ENCODE results near the gene C1orf94. TPM values are rescaled to one million over a fixed set of nuclear protein-coding genes. Genes with fewer than 3 reads are reported as not detected.

C1orf94 gene
- total and polyA plus RNA-seq, 2 of the 4 experiments (the other 2 are of a cell fraction) = not detected

DNA sequence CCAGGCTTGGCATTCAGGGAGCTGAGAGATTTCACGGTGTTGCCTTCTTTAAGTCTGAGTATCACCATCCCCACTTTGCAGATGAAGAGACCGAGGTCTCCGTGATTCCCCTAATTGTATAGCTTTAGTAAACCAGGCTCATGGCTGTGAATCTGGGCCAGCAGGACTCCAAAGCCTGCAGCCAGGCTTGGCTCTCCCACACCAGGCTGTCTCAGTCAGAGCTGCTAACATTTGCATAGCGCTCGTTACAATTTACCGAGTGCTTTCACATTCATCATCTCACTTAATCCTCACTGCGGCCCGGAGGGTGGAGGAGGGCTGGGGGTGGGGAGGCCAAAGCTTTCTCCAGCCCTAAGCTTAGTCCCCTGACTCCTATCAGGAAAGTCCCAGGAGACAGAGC is 11.7 kb downstream of the C1orf94 start:
- H3K4me1 ChIP-seq (ENCODE audit: control insufficient read depth, insufficient read depth, low read length) = no peaks in the 10 kb centered on the region

More for the DNA sequence above, 11.7 kb downstream of the C1orf94 start:
- Histone ChIP-seq H2AK9ac (replicated peaks; ENCODE audit: low read depth, low read length, poor library complexity) (no peak overlapping the region), H2BK120ac (ENCODE audit: low read depth, low read length) (no peak overlapping the region), H3K9me3 (ENCODE audit: control insufficient read depth, insufficient read depth, low read length) (peaks cover 24% of the 10 kb centered on the region), H4K20me1 (ENCODE audit: insufficient read depth, low read length) (no peaks in the 10 kb centered on the region), H3K23ac (ENCODE audit: low read depth, low read length) (no peak overlapping the region), H2AK5ac (ENCODE audit: low read depth, low read length) (no peak overlapping the region), H2AFZ (replicated peaks; ENCODE audit: low read length, poor library complexity) (no peak overlapping the region), H3K18ac (ENCODE audit: low read depth, low read length) (no peak overlapping the region), H2BK5ac (ENCODE audit: low read depth, low read length, poor library complexity, severe bottlenecking) (no peak overlapping the region), H3K4me3 (ENCODE audit: insufficient read depth, low read depth, low read length) (no peak overlapping the region), H3K56ac (ENCODE audit: extremely low read depth, insufficient read depth, low read length) (no peak overlapping the region), H4K8ac (ENCODE audit: low read depth in 2 of 2, low read length in 2 of 2) (no peak overlapping the region), H2BK20ac (ENCODE audit: low read depth, low read length) (no peak overlapping the region), H3K4ac (ENCODE audit: low read depth, low read length) (no peak overlapping the region), H4K91ac (ENCODE audit: insufficient read depth, low read depth, low read length) (no peak overlapping the region), H3K79me1 (ENCODE audit: low read depth in 1 of 2, low read length in 2 of 2) (no peaks in the 10 kb centered on the region), H3K36me3 (ENCODE audit: control insufficient read depth, insufficient read depth, low read length) (no peaks in the 10 kb centered on the region), H3K9me1 (ENCODE audit: insufficient read depth, low read length) (no peaks in the 10 kb centered on the region), H3K9ac (ENCODE audit: low read depth, low read length) (no peak overlapping the region), H3K4me2 (ENCODE audit: low read depth, low read length) (no peak overlapping the region), H3K27ac (ENCODE audit: insufficient read depth, low read length) (no peak overlapping the region), H3K27me3 (ENCODE audit: control insufficient read depth, insufficient read depth, low read length) (no peaks in the 10 kb centered on the region), H3K14ac (replicated peaks; ENCODE audit: low read depth, low read length) (no peak overlapping the region), H4K5ac (ENCODE audit: low read depth, low read length) (no peak overlapping the region), H2BK15ac (ENCODE audit: low read depth, low read length) (no peak overlapping the region)
- dilution Hi-C loops (cut with HindIII; ENCODE audit: low sequenced_read_pairs, unreplicated experiment) (no loop called here), in situ Hi-C loops (cut with MboI; ENCODE audit: low sequenced_read_pairs) (no loop called here), intact Hi-C loops (cut with micrococcal nuclease) (no loop called here)
- DNase-seq = no peak
- 13% methylated on average over 2 of the region's 8 CpGs; no CpG with 5 or more reads in 1 of the 2 experiments for WGBS, 2 experiments (ENCODE audit: extremely low coverage in 2 of 2, insufficient read length in 1 of 2)
- no peak for ATAC-seq (ENCODE audit: low read depth)
- ChIA-PET CTCF (no interaction called here), POLR2A (ENCODE audit: unreplicated experiment) (no interaction called here)
- no peak for TF ChIP-seq MXI1 (IDR thresholded peaks at IDR 0.05; ENCODE audit: borderline replicate concordance, low read depth, low read length)
- no peak for TF ChIP-seq BHLHE40 (IDR thresholded peaks at IDR 0.05; ENCODE audit: low read depth, low read length)
- BruUV-seq (replicated peaks) = no TSS peak
